Uterus (tissue), 2 donors: ENCODE results near the gene ATAD5.

ENCODE experiments used
- CTCF ChIP-seq, 4 experiments: fragments of 200-600 bp in 2 of 4; fragments of 450-650 bp in 2 of 4; sonication (generic) in 2 of 4; IDR thresholded peaks; one replicate each; pipeline ENCODE4 v1.5.1; 2016 to 2019; ENCODE audit warnings: antibody characterized with exemption in 4 of 4, mild to moderate bottlenecking in 2 of 4, moderate library complexity in 1 of 4
- POLR2A ChIP-seq, 2 donors: fragments of 450-650 bp; IDR thresholded peaks; one replicate each; pipeline ENCODE4 v1.6.1; 2016; ENCODE audit warnings: antibody characterized with exemption in 2 of 2, mild to moderate bottlenecking in 1 of 2, moderate library complexity in 1 of 2

- TF ChIP-seq CTCF (IDR thresholded peaks at IDR 0.05) (no peak), POLR2A (IDR thresholded peaks at IDR 0.05) (no peak)
Observed at GRCh38 chr17:30790279-30790678, 41.5 kb upstream of the ATAD5 start.
